Measurements from ENCODE around the gene VMP1. TPM values are rescaled to one million over a fixed set of nuclear protein-coding genes. Genes with fewer than 3 reads are reported as not detected.

VMP1 gene
- total and polyA plus RNA-seq, 2 of the 4 experiments (the other 2 are of a cell fraction), result 89.8 to 197 TPM

GRCh38 chr17:59760160-59760559, 52.7 kb downstream of the VMP1 start:
- POLR2A ChIA-PET (ENCODE audit: unreplicated experiment), result no interaction called here
- CTCF ChIA-PET, result no interaction called here
- no TSS peak for BruUV-seq (replicated peaks)

More at GRCh38 chr17:59760160-59760559, 52.7 kb downstream of the VMP1 start:
- TF ChIP-seq MXI1 (IDR thresholded peaks at IDR 0.05; ENCODE audit: borderline replicate concordance, low read depth, low read length) (no peak), CHD1 (IDR thresholded peaks at IDR 0.05; ENCODE audit: low read depth, low read length) (no peak), ELK1 (IDR thresholded peaks at IDR 0.05; ENCODE audit: borderline replicate concordance, low read depth, low read length) (no peak), CEBPB (IDR thresholded peaks at IDR 0.05; ENCODE audit: low read depth, low read length) (no peak), BHLHE40 (IDR thresholded peaks at IDR 0.05; ENCODE audit: low read depth, low read length) (no peak), CTCF (conservative IDR thresholded peaks at IDR 0.05; ENCODE audit: low read depth, low read length) (no peak), RAD21 (IDR thresholded peaks at IDR 0.05; ENCODE audit: low read length) (no peak), USF2 (IDR thresholded peaks at IDR 0.05; ENCODE audit: low read depth, low read length) (no peak), MAFK (IDR thresholded peaks at IDR 0.05; ENCODE audit: low read depth, low read length) (no peak), NFE2L2 (IDR thresholded peaks at IDR 0.05; ENCODE audit: low read depth, low read length) (no peak), FOS (IDR thresholded peaks at IDR 0.05; ENCODE audit: low read depth, low read length) (no peak), SMC3 (IDR thresholded peaks at IDR 0.05; ENCODE audit: low read depth, low read length) (no peak), RCOR1 (IDR thresholded peaks at IDR 0.05; ENCODE audit: insufficient replicate concordance, low read length) (no peak), RFX5 (IDR thresholded peaks at IDR 0.05; ENCODE audit: low read depth, low read length) (no peak), MAZ (IDR thresholded peaks at IDR 0.05; ENCODE audit: borderline replicate concordance, low read depth, low read length) (no peak), POLR2A (IDR thresholded peaks at IDR 0.05; ENCODE audit: low read depth, low read length) (no peak)
- dilution Hi-C loops (cut with HindIII; ENCODE audit: low sequenced_read_pairs, unreplicated experiment) (no loop called here), in situ Hi-C loops (cut with MboI; ENCODE audit: low sequenced_read_pairs) (no loop called here), intact Hi-C loops (cut with micrococcal nuclease) (no loop called here)
- Histone ChIP-seq H3K27ac (ENCODE audit: insufficient read depth, low read length) (no peak overlapping the region), H3K79me1 (ENCODE audit: low read depth in 1 of 2, low read length in 2 of 2) (peaks cover 16 to 41% of the 10 kb centered on the region in 2 experiments), H2BK5ac (ENCODE audit: low read depth, low read length, poor library complexity, severe bottlenecking) (peak overlapping the region; percentile 61), H3K27me3 (ENCODE audit: control insufficient read depth, insufficient read depth, low read length) (no peaks in the 10 kb centered on the region), H4K91ac (ENCODE audit: insufficient read depth, low read depth, low read length) (no peak overlapping the region), H3K4ac (ENCODE audit: low read depth, low read length) (peak overlapping the region; percentile 83; the same call in 1 of the 2 replicates), H3K4me2 (ENCODE audit: low read depth, low read length) (no peak overlapping the region), H4K5ac (ENCODE audit: low read depth, low read length) (no peak overlapping the region), H2BK15ac (ENCODE audit: low read depth, low read length) (no peak overlapping the region), H3K14ac (replicated peaks; ENCODE audit: low read depth, low read length) (no peak overlapping the region), H3K23ac (ENCODE audit: low read depth, low read length) (0 out of 2 replicates have a peak overlapping the region, but pooled peaks have one; percentile 34), H3K4me3 (ENCODE audit: insufficient read depth, low read depth, low read length) (no peak overlapping the region), H2BK20ac (ENCODE audit: low read depth, low read length) (0 out of 2 replicates have a peak overlapping the region, but pooled peaks have one; percentile 52), H2AFZ (replicated peaks; ENCODE audit: low read length, poor library complexity) (no peak overlapping the region), H2AK9ac (replicated peaks; ENCODE audit: low read depth, low read length, poor library complexity) (no peak overlapping the region), H2AK5ac (ENCODE audit: low read depth, low read length) (no peak overlapping the region), H2BK120ac (ENCODE audit: low read depth, low read length) (no peak overlapping the region), H4K8ac (ENCODE audit: low read depth in 2 of 2, low read length in 2 of 2) (no peak overlapping the region), H4K20me1 (ENCODE audit: insufficient read depth, low read length) (no peaks in the 10 kb centered on the region), H3K9me1 (ENCODE audit: insufficient read depth, low read length) (peaks cover 10% of the 10 kb centered on the region; the same call in 1 of the 2 replicates), H3K56ac (ENCODE audit: extremely low read depth, insufficient read depth, low read length) (no peak overlapping the region), H3K18ac (ENCODE audit: low read depth, low read length) (no peak overlapping the region), H3K9me3 (ENCODE audit: control insufficient read depth, insufficient read depth, low read length) (no peaks in the 10 kb centered on the region), H3K36me3 (ENCODE audit: control insufficient read depth, insufficient read depth, low read length) (peaks cover under 1% of the 10 kb centered on the region), H3K4me1 (ENCODE audit: control insufficient read depth, insufficient read depth, low read length) (peaks cover 15% of the 10 kb centered on the region), H3K9ac (ENCODE audit: low read depth, low read length) (no peak overlapping the region)
- no CpG with 5 or more reads among the region's 1 CpG for WGBS, 2 experiments (ENCODE audit: extremely low coverage in 2 of 2, insufficient read length in 1 of 2)
- ATAC-seq (ENCODE audit: low read depth), result no peak
- DNase-seq, result no peak

Data from IMR-90 (cell line).